ENCODE measurements around the gene SLC1A7.

DNA sequence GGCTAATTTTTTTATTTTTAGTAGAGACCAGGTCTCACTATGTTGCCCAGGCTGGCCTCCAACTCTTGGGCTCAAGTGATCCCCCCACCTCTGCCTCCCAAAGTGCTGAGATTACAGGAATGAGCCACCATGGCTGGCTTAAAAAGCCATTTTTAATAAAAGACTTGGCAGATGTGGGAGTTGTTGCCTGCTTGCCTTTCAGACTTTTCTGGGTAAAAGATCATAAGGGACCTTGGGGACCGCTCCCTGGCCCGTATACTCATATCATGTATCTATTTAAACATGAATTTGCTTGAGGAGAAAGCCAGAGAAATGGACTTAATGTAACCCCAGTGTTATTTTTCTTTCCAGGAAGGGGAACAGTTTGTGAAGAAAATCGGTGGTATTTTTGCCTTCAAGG, 103.9 kb downstream of the SLC1A7 start:
- TF ChIP-seq, protein P1, sequence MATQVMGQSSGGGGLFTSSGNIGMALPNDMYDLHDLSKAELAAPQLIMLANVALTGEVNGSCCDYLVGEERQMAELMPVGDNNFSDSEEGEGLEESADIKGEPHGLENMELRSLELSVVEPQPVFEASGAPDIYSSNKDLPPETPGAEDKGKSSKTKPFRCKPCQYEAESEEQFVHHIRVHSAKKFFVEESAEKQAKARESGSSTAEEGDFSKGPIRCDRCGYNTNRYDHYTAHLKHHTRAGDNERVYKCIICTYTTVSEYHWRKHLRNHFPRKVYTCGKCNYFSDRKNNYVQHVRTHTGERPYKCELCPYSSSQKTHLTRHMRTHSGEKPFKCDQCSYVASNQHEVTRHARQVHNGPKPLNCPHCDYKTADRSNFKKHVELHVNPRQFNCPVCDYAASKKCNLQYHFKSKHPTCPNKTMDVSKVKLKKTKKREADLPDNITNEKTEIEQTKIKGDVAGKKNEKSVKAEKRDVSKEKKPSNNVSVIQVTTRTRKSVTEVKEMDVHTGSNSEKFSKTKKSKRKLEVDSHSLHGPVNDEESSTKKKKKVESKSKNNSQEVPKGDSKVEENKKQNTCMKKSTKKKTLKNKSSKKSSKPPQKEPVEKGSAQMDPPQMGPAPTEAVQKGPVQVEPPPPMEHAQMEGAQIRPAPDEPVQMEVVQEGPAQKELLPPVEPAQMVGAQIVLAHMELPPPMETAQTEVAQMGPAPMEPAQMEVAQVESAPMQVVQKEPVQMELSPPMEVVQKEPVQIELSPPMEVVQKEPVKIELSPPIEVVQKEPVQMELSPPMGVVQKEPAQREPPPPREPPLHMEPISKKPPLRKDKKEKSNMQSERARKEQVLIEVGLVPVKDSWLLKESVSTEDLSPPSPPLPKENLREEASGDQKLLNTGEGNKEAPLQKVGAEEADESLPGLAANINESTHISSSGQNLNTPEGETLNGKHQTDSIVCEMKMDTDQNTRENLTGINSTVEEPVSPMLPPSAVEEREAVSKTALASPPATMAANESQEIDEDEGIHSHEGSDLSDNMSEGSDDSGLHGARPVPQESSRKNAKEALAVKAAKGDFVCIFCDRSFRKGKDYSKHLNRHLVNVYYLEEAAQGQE (IDR thresholded peaks at IDR 0.05; ENCODE audit: insufficient read depth in 1 of 2, low read depth in 2 of 2, low read length in 1 of 2), result no peak
- TF ChIP-seq, protein P2, sequence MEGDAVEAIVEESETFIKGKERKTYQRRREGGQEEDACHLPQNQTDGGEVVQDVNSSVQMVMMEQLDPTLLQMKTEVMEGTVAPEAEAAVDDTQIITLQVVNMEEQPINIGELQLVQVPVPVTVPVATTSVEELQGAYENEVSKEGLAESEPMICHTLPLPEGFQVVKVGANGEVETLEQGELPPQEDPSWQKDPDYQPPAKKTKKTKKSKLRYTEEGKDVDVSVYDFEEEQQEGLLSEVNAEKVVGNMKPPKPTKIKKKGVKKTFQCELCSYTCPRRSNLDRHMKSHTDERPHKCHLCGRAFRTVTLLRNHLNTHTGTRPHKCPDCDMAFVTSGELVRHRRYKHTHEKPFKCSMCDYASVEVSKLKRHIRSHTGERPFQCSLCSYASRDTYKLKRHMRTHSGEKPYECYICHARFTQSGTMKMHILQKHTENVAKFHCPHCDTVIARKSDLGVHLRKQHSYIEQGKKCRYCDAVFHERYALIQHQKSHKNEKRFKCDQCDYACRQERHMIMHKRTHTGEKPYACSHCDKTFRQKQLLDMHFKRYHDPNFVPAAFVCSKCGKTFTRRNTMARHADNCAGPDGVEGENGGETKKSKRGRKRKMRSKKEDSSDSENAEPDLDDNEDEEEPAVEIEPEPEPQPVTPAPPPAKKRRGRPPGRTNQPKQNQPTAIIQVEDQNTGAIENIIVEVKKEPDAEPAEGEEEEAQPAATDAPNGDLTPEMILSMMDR (IDR thresholded peaks at IDR 0.05), result no peak
